ENCODE results near the gene CORO1C.
"Not testable (repeated sequence)": the region's sequence is repeated elsewhere in the genome, so short reads cannot be mapped to it uniquely, and the experiment has no call there.

The CORO1C gene

DNA sequence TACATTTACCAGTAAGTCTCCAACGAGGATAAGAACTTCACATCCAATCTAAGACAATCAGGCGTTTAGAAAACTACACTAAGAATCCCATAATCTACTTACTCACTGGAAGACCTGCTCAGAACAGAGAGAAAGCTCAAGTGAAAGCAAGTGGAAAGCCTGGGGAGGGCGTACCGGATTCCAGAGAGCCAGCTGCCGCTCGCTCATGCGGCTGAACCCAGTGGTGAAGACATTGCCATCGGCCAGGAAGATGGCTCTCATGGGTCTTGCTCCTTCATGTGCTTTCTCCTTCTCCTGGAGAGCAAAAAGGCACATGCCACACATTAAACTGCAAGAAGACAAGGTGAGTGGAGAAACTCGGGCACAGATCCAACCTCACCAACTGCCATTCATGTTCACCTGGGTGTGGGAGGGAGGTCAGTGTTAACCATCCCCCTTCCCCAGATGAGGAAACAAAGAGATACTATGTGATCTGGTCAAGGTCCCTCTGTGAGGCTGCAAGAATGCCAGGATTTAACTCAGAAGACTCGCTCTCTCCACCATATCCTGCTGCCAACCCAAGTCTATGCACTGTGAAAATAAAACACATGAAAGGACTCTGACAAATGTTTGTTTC lies 74.1 kb downstream of the CORO1C start:
- Mint-ChIP-seq H3K4me3 (no peak overlapping the region), H3K9me3 (no peaks in the 10 kb centered on the region), H3K27ac (no peak overlapping the region), H3K27me3 (ENCODE audit: low read depth) (no peaks in the 10 kb centered on the region), H3K4me1 (ENCODE audit: low read depth) (no peaks in the 10 kb centered on the region), H3K36me3 (ENCODE audit: low read depth) (peaks cover 11% of the 10 kb centered on the region)
- DNase-seq (ENCODE audit: low spot score), result no peak

DNA sequence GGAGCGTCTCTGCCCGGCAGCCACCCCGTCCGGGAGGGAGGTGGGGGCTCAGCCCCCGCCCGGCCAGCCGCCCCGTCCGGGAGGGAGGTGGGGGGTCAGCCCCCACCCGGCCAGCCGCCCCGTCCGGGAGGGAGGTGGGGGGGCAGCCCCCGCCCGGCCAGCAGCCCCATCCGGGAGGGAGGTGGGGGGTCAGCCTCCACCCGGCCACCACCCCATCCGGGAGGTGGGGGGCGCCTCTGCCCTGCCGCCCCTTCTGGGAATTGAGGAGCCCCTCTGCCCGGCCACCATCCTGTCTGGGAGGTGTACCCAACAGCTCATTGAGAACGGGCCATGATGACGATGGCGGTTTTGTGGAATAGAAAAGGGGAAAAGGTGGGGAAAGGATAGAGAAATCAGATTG lies 75.1 kb downstream of the CORO1C start:
- DNase-seq (ENCODE audit: low spot score); H3K27me3 Mint-ChIP-seq (ENCODE audit: low read depth); H3K4me3 Mint-ChIP-seq; H3K4me1 Mint-ChIP-seq (ENCODE audit: low read depth); H3K9me3 Mint-ChIP-seq; H3K27ac Mint-ChIP-seq: not testable (repeated sequence)
- H3K36me3 Mint-ChIP-seq (ENCODE audit: low read depth), result peaks cover 11% of the 10 kb centered on the region

DNA sequence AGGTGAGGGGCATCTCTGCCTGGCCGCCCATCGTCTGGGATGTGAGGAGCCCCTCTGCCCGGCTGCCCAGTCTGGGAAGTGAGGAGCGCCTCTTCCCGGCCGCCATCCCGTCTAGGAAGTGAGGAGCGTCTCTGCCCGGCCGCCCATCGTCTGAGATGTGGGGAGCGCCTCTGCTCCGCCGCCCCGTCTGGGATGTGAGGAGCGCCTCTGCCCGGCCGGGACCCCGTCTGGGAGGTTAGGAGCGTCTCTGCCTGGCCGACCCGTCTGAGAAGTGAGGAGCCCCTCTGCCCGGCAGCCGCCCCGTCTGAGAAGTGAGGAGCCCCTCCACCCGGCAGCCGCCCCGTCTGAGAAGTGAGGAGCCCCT lies 75.5 kb downstream of the CORO1C start:
- H3K4me3 Mint-ChIP-seq; H3K4me1 Mint-ChIP-seq (ENCODE audit: low read depth); H3K9me3 Mint-ChIP-seq; H3K27ac Mint-ChIP-seq; H3K27me3 Mint-ChIP-seq (ENCODE audit: low read depth); DNase-seq (ENCODE audit: low spot score): not testable (repeated sequence)
- peaks cover 11% of the 10 kb centered on the region for H3K36me3 Mint-ChIP-seq (ENCODE audit: low read depth)

DNA sequence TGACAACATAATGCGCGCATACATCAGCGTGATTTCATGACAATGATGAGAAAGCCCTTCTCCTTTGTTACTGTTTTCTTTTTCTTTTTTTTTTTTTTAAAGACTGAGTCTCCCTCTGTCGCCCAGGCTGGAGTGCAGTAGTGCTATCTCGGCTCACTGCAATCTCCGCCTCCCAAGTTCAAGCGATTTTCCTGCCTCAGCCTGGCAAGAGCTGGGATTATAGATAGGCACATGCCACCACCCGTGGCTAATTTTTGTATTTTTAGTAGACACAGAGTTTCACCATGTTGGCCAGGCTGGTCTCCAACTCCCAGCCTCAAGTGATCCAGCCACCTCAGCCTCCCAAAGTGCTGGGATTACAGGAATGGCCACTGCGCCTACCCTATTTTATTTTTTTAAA lies 76.7 kb downstream of the CORO1C start:
- H3K4me1 Mint-ChIP-seq (ENCODE audit: low read depth); H3K4me3 Mint-ChIP-seq; H3K27ac Mint-ChIP-seq; H3K9me3 Mint-ChIP-seq; H3K27me3 Mint-ChIP-seq (ENCODE audit: low read depth); DNase-seq (ENCODE audit: low spot score): not testable (repeated sequence)
- peaks cover 11% of the 10 kb centered on the region for H3K36me3 Mint-ChIP-seq (ENCODE audit: low read depth)

DNA sequence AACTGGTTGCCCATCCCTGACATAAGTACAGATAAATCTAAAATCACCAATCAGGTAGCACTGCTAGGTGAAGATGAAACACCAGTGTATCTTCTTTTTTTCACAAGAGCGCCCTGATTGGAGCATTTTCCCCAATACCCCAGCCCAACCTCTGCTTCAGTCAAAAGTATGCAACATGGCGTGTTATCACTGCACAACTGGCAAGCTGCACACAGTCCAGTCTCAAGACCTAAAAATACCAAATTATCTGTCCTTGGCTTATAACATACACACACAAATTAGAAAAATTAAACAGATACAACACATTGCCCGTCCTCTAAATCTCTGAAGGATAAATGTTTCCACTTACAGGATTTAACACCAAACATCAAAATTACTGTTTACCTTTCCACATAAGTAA lies 77.4 kb downstream of the CORO1C start:
- no peaks in the 10 kb centered on the region for H3K27me3 Mint-ChIP-seq (ENCODE audit: low read depth)
- no peak overlapping the region for H3K4me3 Mint-ChIP-seq
- DNase-seq (ENCODE audit: low spot score), result no peak
- H3K27ac Mint-ChIP-seq, result no peak overlapping the region
- peaks cover 4% of the 10 kb centered on the region for H3K4me1 Mint-ChIP-seq (ENCODE audit: low read depth)
- H3K9me3 Mint-ChIP-seq, result no peaks in the 10 kb centered on the region
- H3K36me3 Mint-ChIP-seq (ENCODE audit: low read depth), result peaks cover 11% of the 10 kb centered on the region

DNA sequence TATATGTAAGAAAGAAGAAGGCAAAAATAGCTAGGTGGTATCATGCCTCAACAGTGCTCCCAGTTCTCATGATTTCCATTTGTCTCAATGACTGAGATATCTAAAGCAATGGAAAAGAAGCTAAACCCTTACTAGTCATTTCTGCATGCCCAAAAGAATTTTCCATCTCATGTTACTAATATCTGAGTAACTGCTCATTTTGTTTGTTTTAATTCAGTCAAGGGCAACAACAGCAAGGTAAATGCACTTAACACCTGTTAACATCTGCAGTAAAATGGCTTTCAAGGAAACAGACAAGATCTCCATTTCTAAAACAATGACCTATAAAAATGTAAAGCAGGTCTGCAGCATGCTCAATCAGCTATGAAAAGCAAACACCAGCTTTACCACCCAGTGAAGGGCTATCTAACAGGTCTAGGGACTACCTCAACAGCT lies 78.2 kb downstream of the CORO1C start:
- DNase-seq (ENCODE audit: low spot score), result no peak
- no peak overlapping the region for H3K4me3 Mint-ChIP-seq
- no peaks in the 10 kb centered on the region for H3K9me3 Mint-ChIP-seq
- no peaks in the 10 kb centered on the region for H3K27me3 Mint-ChIP-seq (ENCODE audit: low read depth)
- H3K27ac Mint-ChIP-seq, result no peak overlapping the region
- peaks cover 5% of the 10 kb centered on the region for H3K4me1 Mint-ChIP-seq (ENCODE audit: low read depth)
- peaks cover 14% of the 10 kb centered on the region for H3K36me3 Mint-ChIP-seq (ENCODE audit: low read depth)

DNA sequence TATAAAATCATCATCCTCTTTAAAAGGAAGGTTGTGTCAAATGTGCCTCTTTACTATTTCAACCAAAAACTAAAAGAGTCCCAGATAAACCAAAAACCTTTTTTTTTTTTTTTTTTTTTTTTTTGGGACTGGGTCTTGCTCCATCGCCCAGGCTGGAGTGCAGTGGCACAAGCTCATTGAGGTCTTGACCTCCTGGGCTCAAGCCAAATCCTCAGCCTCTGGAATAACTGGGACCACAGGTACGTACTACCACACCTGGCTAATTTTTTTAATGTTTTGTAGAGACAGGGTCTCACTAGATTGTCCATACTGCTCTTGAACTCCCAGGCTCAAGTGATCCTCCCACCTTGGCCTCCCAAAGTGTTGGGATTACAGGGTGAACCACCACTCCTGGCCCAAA lies 81.2 kb downstream of the CORO1C start:
- Mint-ChIP-seq H3K27ac (no peak overlapping the region), H3K9me3 (no peaks in the 10 kb centered on the region), H3K4me1 (ENCODE audit: low read depth) (peaks cover 28% of the 10 kb centered on the region), H3K27me3 (ENCODE audit: low read depth) (no peaks in the 10 kb centered on the region), H3K36me3 (ENCODE audit: low read depth) (peaks cover 17% of the 10 kb centered on the region), H3K4me3 (no peak overlapping the region)
- DNase-seq (ENCODE audit: low spot score), result no peak

DNA sequence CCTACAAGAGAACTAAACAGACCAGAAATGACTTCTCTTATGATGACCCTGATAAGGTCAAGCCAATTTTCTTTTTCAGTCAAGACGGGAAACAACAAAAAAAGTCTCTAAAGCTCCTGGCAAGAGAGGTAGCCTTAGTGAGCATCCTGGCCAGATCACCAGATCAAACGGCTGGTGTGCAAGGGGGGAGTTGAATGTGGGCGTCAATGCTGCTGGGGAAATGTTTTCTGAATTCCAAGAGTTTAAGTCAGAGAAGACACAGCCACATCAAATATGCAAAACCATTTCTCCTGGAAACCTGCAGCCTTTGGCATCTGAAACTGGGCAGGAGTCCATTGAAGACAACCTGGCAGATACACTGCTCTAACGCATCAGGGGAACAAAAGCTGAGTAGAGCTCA lies 81.6 kb downstream of the CORO1C start:
- Mint-ChIP-seq H3K4me3 (no peak overlapping the region), H3K27me3 (ENCODE audit: low read depth) (no peaks in the 10 kb centered on the region), H3K27ac (no peak overlapping the region), H3K4me1 (ENCODE audit: low read depth) (peaks cover 29% of the 10 kb centered on the region), H3K36me3 (ENCODE audit: low read depth) (peaks cover 17% of the 10 kb centered on the region), H3K9me3 (no peaks in the 10 kb centered on the region)
- DNase-seq (ENCODE audit: low spot score), result no peak

DNA sequence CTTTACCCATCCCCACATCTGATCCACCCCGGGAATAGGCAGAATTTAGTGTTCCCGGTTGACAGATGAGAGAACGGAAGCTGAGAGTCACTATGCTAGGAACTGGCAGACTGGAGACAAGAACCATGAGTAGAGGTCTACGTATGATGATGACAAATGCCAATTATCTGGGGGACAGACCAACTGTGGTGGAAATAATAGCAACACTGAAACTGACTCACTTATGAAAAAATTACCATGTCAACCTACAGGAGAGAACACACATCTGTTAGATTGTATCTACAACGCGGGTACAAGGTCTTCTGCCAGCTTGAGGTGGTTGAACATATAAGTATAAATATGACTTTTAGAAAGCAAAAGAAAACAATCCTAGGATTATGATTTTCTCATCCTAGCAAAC lies 82.2 kb downstream of the CORO1C start:
- Mint-ChIP-seq H3K27me3 (ENCODE audit: low read depth) (no peaks in the 10 kb centered on the region), H3K4me3 (no peak overlapping the region), H3K36me3 (ENCODE audit: low read depth) (peaks cover 16% of the 10 kb centered on the region), H3K9me3 (no peaks in the 10 kb centered on the region), H3K4me1 (ENCODE audit: low read depth) (peaks cover 29% of the 10 kb centered on the region), H3K27ac (no peak overlapping the region)
- no peak for DNase-seq (ENCODE audit: low spot score)

DNA sequence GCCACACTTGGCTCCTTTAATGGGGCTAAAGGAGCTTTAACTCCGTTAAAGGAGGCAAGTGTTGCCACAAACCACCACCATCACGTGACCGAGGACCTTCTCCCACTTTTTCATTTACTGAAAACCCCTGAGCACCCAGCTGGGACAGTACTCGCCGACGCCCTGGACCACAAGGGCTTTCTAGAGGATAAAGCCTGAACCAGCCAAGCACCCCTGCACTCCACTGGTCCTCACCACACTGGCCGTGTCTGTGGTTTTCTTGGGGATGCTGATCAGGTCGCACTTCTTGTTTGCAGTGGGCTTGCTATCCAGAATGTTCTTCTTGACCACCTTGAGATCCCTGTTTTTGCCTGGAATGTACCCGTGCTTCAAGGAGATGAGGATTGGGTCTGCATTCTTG lies 82.9 kb downstream of the CORO1C start:
- no peak overlapping the region for H3K4me3 Mint-ChIP-seq
- H3K36me3 Mint-ChIP-seq (ENCODE audit: low read depth), result peaks cover 15% of the 10 kb centered on the region
- H3K9me3 Mint-ChIP-seq, result no peaks in the 10 kb centered on the region
- H3K4me1 Mint-ChIP-seq (ENCODE audit: low read depth), result peaks cover 29% of the 10 kb centered on the region
- H3K27me3 Mint-ChIP-seq (ENCODE audit: low read depth), result no peaks in the 10 kb centered on the region
- DNase-seq (ENCODE audit: low spot score), result no peak
- H3K27ac Mint-ChIP-seq, result no peak overlapping the region

DNA sequence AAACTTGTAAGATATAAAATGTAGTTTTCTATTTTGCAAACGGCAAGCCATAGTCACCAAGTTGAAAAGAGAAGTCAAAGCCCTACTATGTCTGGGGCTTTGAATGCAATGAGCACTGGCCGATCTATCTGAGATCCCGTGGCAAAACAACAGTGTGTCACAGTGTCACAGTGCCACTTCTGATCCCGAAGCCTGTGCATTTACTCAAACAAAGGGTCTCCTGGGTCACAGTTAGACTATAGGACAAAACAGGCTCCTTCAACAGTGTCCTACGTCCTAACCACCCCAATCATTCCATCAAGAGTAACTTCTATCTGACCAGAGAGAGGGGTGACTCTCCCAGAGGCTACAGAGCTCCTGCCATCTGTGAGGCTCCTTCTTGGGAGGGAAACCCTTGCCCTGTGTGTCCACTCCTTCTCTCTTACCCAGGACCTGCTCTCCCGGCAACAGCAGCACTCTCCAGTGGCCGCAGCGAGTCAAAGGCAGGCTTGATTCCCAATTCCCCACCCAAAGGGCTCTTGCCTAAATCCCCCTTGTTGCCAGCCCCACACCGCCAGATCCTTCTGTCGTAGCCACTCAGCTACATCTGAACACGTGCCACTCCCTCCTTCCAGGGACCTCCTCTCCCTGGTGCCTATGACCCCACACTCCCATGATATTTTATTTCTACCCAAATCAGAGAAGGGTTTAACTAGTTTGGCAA lies 83.6 kb downstream of the CORO1C start:
- peaks cover 29% of the 10 kb centered on the region for H3K4me1 Mint-ChIP-seq (ENCODE audit: low read depth)
- no peak overlapping the region for H3K27ac Mint-ChIP-seq
- no peak for DNase-seq (ENCODE audit: low spot score)
- H3K4me3 Mint-ChIP-seq, result no peak overlapping the region
- peaks cover 15% of the 10 kb centered on the region for H3K36me3 Mint-ChIP-seq (ENCODE audit: low read depth)
- no peaks in the 10 kb centered on the region for H3K27me3 Mint-ChIP-seq (ENCODE audit: low read depth)
- no peaks in the 10 kb centered on the region for H3K9me3 Mint-ChIP-seq

DNA sequence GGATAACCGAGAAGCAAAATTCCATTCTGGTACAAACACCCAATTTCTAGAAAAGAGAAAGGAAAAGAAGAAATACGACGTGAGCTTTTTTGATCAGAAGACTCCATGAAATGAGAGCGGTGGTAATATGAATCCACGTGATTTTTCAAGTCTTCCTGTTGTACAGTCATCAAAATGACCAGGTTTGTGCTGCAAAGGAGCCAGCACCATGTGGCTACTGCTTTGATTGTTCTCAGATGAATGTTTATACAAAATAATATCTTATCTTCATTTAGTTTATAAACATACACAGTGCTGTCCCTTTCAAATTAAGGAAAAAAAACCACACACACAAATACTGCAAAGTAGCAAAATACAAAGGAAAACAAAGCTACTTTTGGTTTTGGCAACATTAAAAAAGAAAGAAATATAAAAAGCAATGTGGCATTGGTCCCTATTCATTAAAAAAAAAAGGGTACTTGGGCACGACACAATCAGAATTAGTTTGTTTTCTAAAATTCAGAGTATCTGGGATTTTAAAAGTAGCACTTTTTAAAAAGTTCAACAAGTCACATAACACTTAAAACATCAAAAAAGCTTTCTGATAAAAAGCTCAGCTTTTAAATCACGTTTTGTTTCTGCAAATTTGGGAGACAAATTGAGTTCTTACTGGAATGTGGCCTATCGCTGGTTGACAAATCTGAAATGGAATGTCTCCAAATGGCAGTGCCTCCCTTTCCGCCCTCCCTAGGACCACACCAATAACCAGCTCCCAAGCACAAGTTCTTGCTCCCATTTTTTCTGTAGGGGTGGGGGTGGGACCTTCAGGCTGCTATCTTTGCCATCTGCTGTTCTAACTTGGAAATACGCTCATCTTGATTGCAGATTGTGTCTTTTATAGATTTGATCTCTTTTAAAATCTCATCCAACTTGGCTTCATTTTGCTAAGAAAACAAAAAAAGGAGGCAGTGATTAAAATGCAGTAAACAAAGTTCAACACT lies 84.4 kb downstream of the CORO1C start:
- Mint-ChIP-seq H3K27me3 (ENCODE audit: low read depth) (no peaks in the 10 kb centered on the region), H3K9me3 (no peaks in the 10 kb centered on the region), H3K27ac (peak overlapping the region; percentile 78), H3K36me3 (ENCODE audit: low read depth) (peaks cover 15% of the 10 kb centered on the region), H3K4me3 (peak overlapping the region; percentile 80), H3K4me1 (ENCODE audit: low read depth) (peaks cover 32% of the 10 kb centered on the region)
- no peak for DNase-seq (ENCODE audit: low spot score)

DNA sequence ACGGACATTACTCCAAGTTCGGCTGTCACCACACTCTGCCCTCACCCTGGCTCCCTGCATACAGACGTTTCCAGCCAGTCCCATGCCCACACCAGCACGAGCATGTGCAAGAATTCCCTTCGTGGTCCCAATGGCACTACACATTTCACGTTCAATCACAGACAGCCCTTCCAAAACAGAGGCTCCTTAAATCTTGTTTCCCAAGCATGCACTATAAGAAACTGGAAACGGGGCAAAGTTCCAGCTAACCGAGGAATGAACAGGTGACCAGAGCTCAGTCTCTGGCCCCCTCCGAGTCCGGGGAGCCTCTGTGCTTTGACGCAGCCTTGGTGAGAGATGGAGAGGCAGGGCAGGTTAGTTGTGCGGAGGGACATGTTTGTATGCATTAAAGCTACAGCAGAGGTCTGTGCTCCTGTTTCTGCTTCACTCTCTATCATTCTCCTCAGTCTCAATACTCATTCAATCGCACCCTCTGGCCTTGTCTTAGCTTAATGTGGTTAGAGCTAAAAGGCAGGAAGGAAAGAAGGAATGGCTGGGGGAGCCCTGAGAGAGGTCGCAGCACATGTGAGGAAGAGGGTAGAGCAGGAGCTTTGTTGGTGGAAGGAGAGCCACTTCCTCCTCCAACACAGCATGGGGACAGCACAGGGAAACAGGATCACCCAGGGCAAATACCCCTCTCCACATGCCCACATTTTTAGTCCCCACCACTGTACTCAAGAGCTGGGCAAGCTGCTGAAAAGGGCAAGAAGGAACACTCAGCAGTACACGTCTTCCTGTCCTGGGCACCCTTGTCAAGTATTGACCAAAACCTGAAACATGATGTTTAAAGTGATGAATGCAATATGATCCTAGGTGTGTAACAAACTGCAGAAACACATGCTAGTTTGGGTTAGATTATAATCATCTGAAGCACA lies 85.4 kb downstream of the CORO1C start:
- peak overlapping the region; percentile 80 for H3K4me3 Mint-ChIP-seq
- peaks cover 15% of the 10 kb centered on the region for H3K36me3 Mint-ChIP-seq (ENCODE audit: low read depth)

More for the DNA sequence above, 85.4 kb downstream of the CORO1C start:
- Mint-ChIP-seq H3K27ac (peak overlapping the region; percentile 78), H3K9me3 (no peaks in the 10 kb centered on the region), H3K27me3 (ENCODE audit: low read depth) (no peaks in the 10 kb centered on the region), H3K4me1 (ENCODE audit: low read depth) (peaks cover 36% of the 10 kb centered on the region)
- no peak for DNase-seq (ENCODE audit: low spot score)

Measured in T-helper 2 cell treated with Interferon-gamma antibody and Interleukin-4, amounts not matched to agents 5 μg/mL and 100 μg/mL, for 36 hours (primary cell).